ENCODE measurements around the gene PPP1R3F. TPM values are rescaled to one million over a fixed set of nuclear protein-coding genes. Genes with fewer than 3 reads are reported as not detected.

The PPP1R3F gene
- total RNA-seq, 1 experiment from 2014 or later, result 3.6 TPM

DNA sequence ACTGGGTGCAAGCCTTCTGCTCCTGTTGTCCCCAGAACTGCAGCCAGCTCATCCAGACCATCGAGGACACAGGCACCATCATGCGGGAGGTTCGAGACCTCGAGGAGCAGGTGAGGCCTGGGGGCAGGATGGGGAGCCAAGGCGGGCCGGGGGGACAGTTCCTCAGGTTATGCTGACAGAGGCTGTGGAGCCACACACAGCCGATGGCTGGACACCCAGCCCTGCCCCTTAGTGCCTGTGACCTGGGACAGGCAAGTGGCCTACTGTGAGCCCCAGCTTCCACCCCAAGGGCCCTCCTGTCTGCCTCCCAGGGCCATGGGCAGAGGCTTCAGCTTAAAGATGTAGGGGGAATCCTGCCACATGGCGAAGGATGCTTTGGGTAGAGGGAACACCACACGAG lies 20.0 kb upstream of the PPP1R3F start:
- no peaks in the 10 kb centered on the region for H3K9me3 ChIP-seq (ENCODE audit: insufficient read depth, low read depth)
- CTCF ChIA-PET, result no interaction called here
- TF ChIP-seq EZH2 (IDR thresholded peaks at IDR 0.05; ENCODE audit: low read depth), result no peak
- H3K4me1 ChIP-seq (replicated peaks; ENCODE audit: insufficient read depth), result no peaks in the 10 kb centered on the region
- intact Hi-C loops (cut with micrococcal nuclease; ENCODE audit: unreplicated experiment), result no loop called here
- no peaks in the 10 kb centered on the region for H4K20me1 ChIP-seq (ENCODE audit: insufficient read depth)
- H2AFZ ChIP-seq, result no peak overlapping the region
- H3K4me3 ChIP-seq, result no peak overlapping the region
- BruUV-seq (replicated peaks), result no TSS peak
- no peaks in the 10 kb centered on the region for H3K36me3 ChIP-seq (ENCODE audit: low read depth)
- no peak for DNase-seq
- no peak overlapping the region for H3K4me2 ChIP-seq
- H3K9me2 ChIP-seq (ENCODE audit: insufficient read depth), result no peaks in the 10 kb centered on the region
- POLR2A ChIA-PET (ENCODE audit: unreplicated experiment), result no interaction called here
- no peaks in the 10 kb centered on the region for H3K27me3 ChIP-seq (ENCODE audit: insufficient read depth, low read depth)
- no peaks in the 10 kb centered on the region for H3K79me2 ChIP-seq (ENCODE audit: low read depth)
- no peak overlapping the region for H3K27ac ChIP-seq
- no peaks in the 10 kb centered on the region for H3F3A ChIP-seq (ENCODE audit: insufficient read depth, low read depth)

DNA sequence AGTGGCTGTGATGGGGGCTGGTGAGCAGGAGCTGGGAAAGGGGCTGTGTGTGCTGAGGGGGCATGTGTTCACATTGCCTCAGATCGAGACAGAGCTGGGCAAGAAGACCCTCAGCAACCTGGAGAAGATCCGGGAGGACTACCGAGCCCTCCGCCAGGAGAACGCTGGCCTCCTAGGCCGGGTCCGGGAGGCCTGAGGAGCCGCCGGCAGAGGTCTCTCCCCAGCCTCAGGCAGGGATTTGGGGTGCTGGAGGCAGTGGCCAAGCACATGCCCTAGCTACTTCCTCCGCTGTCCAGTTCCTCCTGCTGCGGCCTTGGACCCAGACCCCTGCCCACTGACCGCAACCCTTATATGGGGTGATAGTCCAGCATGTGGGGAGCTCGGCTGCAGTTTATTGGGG lies 19.5 kb upstream of the PPP1R3F start:
- ChIA-PET CTCF (no interaction called here), POLR2A (ENCODE audit: unreplicated experiment) (no interaction called here)
- H3K9me2 ChIP-seq (ENCODE audit: insufficient read depth), result no peaks in the 10 kb centered on the region
- H2AFZ ChIP-seq, result no peak overlapping the region
- TF ChIP-seq EZH2 (IDR thresholded peaks at IDR 0.05; ENCODE audit: low read depth) (no peak), CTCF (conservative IDR thresholded peaks at IDR 0.05) (no peak)
- no peaks in the 10 kb centered on the region for H3K4me1 ChIP-seq (replicated peaks; ENCODE audit: insufficient read depth)
- BruUV-seq (replicated peaks), result no TSS peak
- no peaks in the 10 kb centered on the region for H3F3A ChIP-seq (ENCODE audit: insufficient read depth, low read depth)
- no peak for DNase-seq
- H4K20me1 ChIP-seq (ENCODE audit: insufficient read depth), result no peaks in the 10 kb centered on the region
- no peak overlapping the region for H3K4me3 ChIP-seq
- H3K27me3 ChIP-seq (ENCODE audit: insufficient read depth, low read depth), result no peaks in the 10 kb centered on the region
- no peaks in the 10 kb centered on the region for H3K9me3 ChIP-seq (ENCODE audit: insufficient read depth, low read depth)
- H3K36me3 ChIP-seq (ENCODE audit: low read depth), result no peaks in the 10 kb centered on the region
- H3K79me2 ChIP-seq (ENCODE audit: low read depth), result no peaks in the 10 kb centered on the region
- no peak overlapping the region for H3K27ac ChIP-seq
- no peak overlapping the region for H3K4me2 ChIP-seq
- intact Hi-C loops (cut with micrococcal nuclease; ENCODE audit: unreplicated experiment), result no loop called here

- Histone ChIP-seq H3K27me3 (ENCODE audit: insufficient read depth, low read depth) (no peaks in the 10 kb centered on the region), H2AFZ (no peak overlapping the region), H3K4me2 (no peak overlapping the region), H3K36me3 (ENCODE audit: low read depth) (no peaks in the 10 kb centered on the region), H3F3A (ENCODE audit: insufficient read depth, low read depth) (no peaks in the 10 kb centered on the region), H3K79me2 (ENCODE audit: low read depth) (no peaks in the 10 kb centered on the region), H3K4me3 (no peak overlapping the region), H3K9me2 (ENCODE audit: insufficient read depth) (no peaks in the 10 kb centered on the region), H4K20me1 (ENCODE audit: insufficient read depth) (no peaks in the 10 kb centered on the region), H3K27ac (no peak overlapping the region), H3K9me3 (ENCODE audit: insufficient read depth, low read depth) (no peaks in the 10 kb centered on the region), H3K4me1 (replicated peaks; ENCODE audit: insufficient read depth) (no peaks in the 10 kb centered on the region)
- TF ChIP-seq CTCF (conservative IDR thresholded peaks at IDR 0.05), result no peak
- no peak for TF ChIP-seq EZH2 (IDR thresholded peaks at IDR 0.05; ENCODE audit: low read depth)
- intact Hi-C loops (cut with micrococcal nuclease; ENCODE audit: unreplicated experiment), result no loop called here
- BruUV-seq (replicated peaks), result no TSS peak
- no peak for DNase-seq
- ChIA-PET CTCF (no interaction called here), POLR2A (ENCODE audit: unreplicated experiment) (no interaction called here)
Observed at GRCh38 chrX:49250578-49250977, 19.0 kb upstream of the PPP1R3F start.

- Histone ChIP-seq H3K4me3 (no peak overlapping the region), H3K9me3 (ENCODE audit: insufficient read depth, low read depth) (no peaks in the 10 kb centered on the region), H3K27ac (no peak overlapping the region), H3K36me3 (ENCODE audit: low read depth) (no peaks in the 10 kb centered on the region), H2AFZ (no peak overlapping the region), H3K4me1 (replicated peaks; ENCODE audit: insufficient read depth) (no peaks in the 10 kb centered on the region), H3K4me2 (no peak overlapping the region), H4K20me1 (ENCODE audit: insufficient read depth) (no peaks in the 10 kb centered on the region), H3K27me3 (ENCODE audit: insufficient read depth, low read depth) (no peaks in the 10 kb centered on the region), H3K9me2 (ENCODE audit: insufficient read depth) (no peaks in the 10 kb centered on the region), H3F3A (ENCODE audit: insufficient read depth, low read depth) (no peaks in the 10 kb centered on the region), H3K79me2 (ENCODE audit: low read depth) (no peaks in the 10 kb centered on the region)
- ChIA-PET POLR2A (ENCODE audit: unreplicated experiment) (no interaction called here), CTCF (no interaction called here)
- TF ChIP-seq CTCF (conservative IDR thresholded peaks at IDR 0.05) (no peak), EZH2 (IDR thresholded peaks at IDR 0.05; ENCODE audit: low read depth) (no peak)
- no TSS peak for BruUV-seq (replicated peaks)
- DNase-seq, result no peak
- intact Hi-C loops (cut with micrococcal nuclease; ENCODE audit: unreplicated experiment), result no loop called here
Observed at GRCh38 chrX:49251325-49251724, 18.3 kb upstream of the PPP1R3F start.
